HCT116 (cell line): Measurements from ENCODE around the gene NKG7.

Source experiments
- ATF3 ChIP-seq: IDR thresholded peaks from 2 replicates; pipeline ENCODE4 v1.6.1; 2012
- CBX3 ChIP-seq: IDR thresholded peaks from 2 replicates; pipeline ENCODE4 v1.6.1; 2012; ENCODE audit warnings: low read depth
- EZH2 ChIP-seq: fragments of 200-600 bp; sonication (generic); IDR thresholded peaks from 2 replicates; pipeline ENCODE4 v1.6.1; 2017; ENCODE audit warnings: antibody characterized with exemption, mixed run types
- POLR2A ChIP-seq: IDR thresholded peaks from 2 replicates; pipeline ENCODE4 v1.7.0; 2011; ENCODE audit warnings: borderline replicate concordance; ENCODE audit not compliant: insufficient read depth, insufficient read length; ENCODE audit errors: extremely low read depth
- POLR2AphosphoS5 ChIP-seq: IDR thresholded peaks from 2 replicates; pipeline ENCODE4 v1.6.1; 2011; ENCODE audit warnings: mild to moderate bottlenecking, low read depth, low read length, moderate library complexity
- RAD21 ChIP-seq: IDR thresholded peaks from 2 replicates; pipeline ENCODE4 v1.6.1; 2012; ENCODE audit warnings: low read depth, mild to moderate bottlenecking
- REST ChIP-seq: IDR thresholded peaks from 2 replicates; pipeline ENCODE4 v1.6.1; 2012; ENCODE audit warnings: low read depth
- ZBTB33 ChIP-seq: IDR thresholded peaks from 2 replicates; pipeline ENCODE4 v1.6.1; 2011; ENCODE audit warnings: mild to moderate bottlenecking, low read length, moderate library complexity; ENCODE audit not compliant: insufficient replicate concordance; ENCODE audit errors: extremely low read depth
- TF ChIP-seq, protein P1 (sequence below), 3 experiments: fragments of 200-600 bp in 1 of 3; sonication (generic) in 1 of 3; IDR thresholded peaks in 2 of 3; conservative IDR thresholded peaks in 1 of 3; 2 replicates each; pipeline ENCODE4 v1.5.1; 2012 to 2017; ENCODE audit warnings: low read depth in 2 of 3, low read length in 2 of 3, antibody characterized with exemption in 1 of 3, borderline replicate concordance in 1 of 3, control low read depth in 1 of 3, mild to moderate bottlenecking in 1 of 3, mixed read lengths in 1 of 3, mixed run types in 1 of 3, moderate library complexity in 1 of 3; ENCODE audit not compliant: insufficient read depth in 1 of 3

DNA sequence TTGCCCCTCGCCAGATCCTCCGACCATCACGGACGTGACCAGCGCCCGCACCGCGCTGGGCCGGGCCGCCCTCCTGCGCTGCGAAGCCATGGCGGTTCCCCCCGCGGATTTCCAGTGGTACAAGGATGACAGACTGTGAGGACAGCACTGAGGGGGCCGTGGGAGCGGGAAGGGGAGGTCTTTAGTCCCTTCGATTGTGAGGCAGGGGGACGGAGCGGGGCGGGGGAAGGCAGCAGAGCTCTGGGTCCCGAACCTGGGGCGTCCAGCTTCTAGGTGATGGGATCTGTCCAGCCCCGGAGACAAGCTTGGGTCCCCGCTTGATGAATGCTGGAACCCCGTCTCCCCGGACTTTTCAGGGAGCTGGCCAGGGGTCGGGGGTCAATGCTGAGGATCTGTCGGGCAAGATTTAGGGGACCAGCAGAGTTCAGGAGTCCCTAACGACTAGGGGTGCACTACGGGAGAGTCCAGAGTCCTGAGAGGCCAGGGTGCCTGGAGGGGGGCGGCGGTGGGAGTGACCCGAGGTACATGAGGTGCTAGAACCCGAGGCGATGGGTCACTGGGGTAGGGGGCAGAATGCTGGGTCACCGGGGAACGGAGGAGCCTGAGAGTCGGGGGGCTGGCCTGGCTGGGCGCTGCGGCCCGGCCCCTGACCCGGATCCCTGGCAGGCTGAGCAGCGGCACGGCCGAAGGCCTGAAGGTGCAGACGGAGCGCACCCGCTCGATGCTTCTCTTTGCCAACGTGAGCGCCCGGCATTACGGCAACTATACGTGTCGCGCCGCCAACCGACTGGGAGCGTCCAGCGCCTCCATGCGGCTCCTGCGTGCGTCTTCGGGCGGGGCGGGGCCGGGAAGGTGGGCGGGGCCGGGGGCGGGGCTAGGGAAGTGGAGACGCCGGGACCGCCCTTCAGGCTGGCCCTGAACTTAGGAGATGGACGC, 45.1 kb downstream of the NKG7 start:
- TF ChIP-seq REST (no peak), POLR2AphosphoS5 (peak; percentile 25; the same call in 1 of the 2 replicates), POLR2A (no peak), ATF3 (no peak), EZH2 (no peak), ZBTB33 (no peak), CBX3 (no peak), RAD21 (no peak)
- TF ChIP-seq, protein P1, sequence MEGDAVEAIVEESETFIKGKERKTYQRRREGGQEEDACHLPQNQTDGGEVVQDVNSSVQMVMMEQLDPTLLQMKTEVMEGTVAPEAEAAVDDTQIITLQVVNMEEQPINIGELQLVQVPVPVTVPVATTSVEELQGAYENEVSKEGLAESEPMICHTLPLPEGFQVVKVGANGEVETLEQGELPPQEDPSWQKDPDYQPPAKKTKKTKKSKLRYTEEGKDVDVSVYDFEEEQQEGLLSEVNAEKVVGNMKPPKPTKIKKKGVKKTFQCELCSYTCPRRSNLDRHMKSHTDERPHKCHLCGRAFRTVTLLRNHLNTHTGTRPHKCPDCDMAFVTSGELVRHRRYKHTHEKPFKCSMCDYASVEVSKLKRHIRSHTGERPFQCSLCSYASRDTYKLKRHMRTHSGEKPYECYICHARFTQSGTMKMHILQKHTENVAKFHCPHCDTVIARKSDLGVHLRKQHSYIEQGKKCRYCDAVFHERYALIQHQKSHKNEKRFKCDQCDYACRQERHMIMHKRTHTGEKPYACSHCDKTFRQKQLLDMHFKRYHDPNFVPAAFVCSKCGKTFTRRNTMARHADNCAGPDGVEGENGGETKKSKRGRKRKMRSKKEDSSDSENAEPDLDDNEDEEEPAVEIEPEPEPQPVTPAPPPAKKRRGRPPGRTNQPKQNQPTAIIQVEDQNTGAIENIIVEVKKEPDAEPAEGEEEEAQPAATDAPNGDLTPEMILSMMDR (IDR thresholded peaks at IDR 0.05 in 2 of 3, conservative IDR thresholded peaks at IDR 0.05 in 1 of 3; ENCODE audit: borderline replicate concordance in 1 of 3, insufficient read depth in 1 of 3, low read depth in 2 of 3, low read length in 2 of 3), result peak in 2 of 3 experiments; percentile 18; a peak in 2 of 6 replicates
